MG63 (cell line): ENCODE results near the gene VPS39. TPM values are rescaled to one million over a fixed set of nuclear protein-coding genes. Genes with fewer than 3 reads are reported as not detected.

Experiments used
- DNase-seq: peaks from one replicate; pipeline ENCODE4 v3.0.0-alpha.2; 2020
- H3K27me3 ChIP-seq: fragments of 250-450 bp; sonication (Bioruptor Pico); 2 replicates; pipeline ENCODE4 v1.5.1; 2020; ENCODE audit warnings: mild to moderate bottlenecking, moderate library complexity
- H3K36me3 ChIP-seq: fragments of 250-450 bp; sonication (Bioruptor Pico); 2 replicates; pipeline ENCODE4 v1.5.1; 2020; ENCODE audit warnings: mild to moderate bottlenecking, moderate library complexity
- H3K4me3 ChIP-seq: fragments of 250-450 bp; sonication (Bioruptor Pico); 2 replicates; pipeline ENCODE4 v1.5.1; 2020; ENCODE audit warnings: mild to moderate bottlenecking, moderate library complexity
- H3K9me3 ChIP-seq: fragments of 250-450 bp; sonication (Bioruptor Pico); 2 replicates; pipeline ENCODE4 v1.5.1; 2020; ENCODE audit warnings: mild to moderate bottlenecking, moderate library complexity
- total RNA-seq: library from RNA; depleted of rRNA; stranded (reverse); fragments of >200 nt; shearing (Covaris generic); gene quantifications from 2 replicates; pipeline ENCODE4 v1.2.3, GENCODE V29; 2014; ENCODE audit warnings: low replicate concordance

VPS39 gene
- total RNA-seq, 1 experiment from 2014 or later: 8.7 TPM

DNA sequence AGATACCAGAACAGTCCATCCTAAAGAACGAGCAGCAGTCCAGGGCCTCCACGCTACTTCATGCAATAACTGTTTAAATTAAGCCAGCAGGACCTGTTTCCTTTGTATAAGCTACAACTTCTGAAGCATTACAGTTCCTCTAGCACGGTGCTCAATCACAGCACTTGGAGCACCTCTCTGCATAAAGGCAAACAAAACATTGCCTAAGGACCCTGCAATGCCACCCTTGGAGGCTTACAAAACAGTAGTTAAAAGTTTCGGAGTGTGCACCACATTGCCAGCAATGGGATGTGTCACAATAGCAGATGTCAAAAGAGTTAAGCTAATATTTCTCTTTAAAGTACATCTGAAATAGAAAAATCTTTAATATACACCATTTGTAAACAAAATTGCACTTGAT is 2.6 kb upstream of the VPS39 start:
- Histone ChIP-seq H3K36me3 (peaks cover 54% of the 10 kb centered on the region), H3K9me3 (no peaks in the 10 kb centered on the region), H3K4me3 (no peak overlapping the region), H3K27me3 (no peaks in the 10 kb centered on the region)
- no peak for DNase-seq

DNA sequence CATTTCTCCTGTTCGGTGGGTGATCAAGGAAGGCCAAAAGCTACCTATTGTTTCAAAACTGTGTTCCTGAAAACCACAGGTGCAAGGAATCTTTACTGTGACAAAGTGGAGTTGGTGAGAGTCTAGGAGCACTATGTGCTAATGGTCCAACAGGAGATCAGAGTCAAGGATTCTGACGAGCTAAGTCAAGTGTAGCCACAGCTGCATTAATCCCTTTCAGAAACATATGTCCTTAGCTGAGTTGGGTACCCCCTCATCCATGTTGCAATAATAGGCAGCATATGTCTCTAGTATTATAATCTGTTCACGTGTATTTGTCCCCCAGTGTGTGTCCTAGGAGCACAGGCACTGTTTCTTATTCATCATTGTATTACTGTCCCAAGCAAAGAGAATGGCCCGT is 1.7 kb downstream of the VPS39 start:
- Histone ChIP-seq H3K27me3 (no peaks in the 10 kb centered on the region), H3K9me3 (no peaks in the 10 kb centered on the region), H3K4me3 (no peak overlapping the region), H3K36me3 (peaks cover 38% of the 10 kb centered on the region)
- no peak for DNase-seq

DNA sequence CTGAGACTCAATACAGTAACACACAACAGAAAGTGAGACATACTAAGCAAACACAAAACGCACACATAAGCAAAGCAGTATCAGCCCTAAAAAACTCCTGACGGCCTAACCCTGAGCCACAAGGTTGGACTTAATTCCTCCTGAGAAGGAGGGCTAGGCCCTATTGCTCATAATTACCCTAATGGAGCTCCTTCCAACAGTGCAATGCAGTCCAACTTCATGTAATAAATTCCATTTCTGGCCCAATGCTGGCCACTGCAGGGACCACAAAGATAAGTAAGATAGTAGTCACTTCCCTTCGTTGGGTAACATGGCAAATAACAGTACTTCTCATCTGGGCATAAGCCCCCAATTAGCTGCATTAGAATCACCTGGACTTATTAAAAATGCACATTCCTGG is 4.2 kb downstream of the VPS39 start:
- Histone ChIP-seq H3K4me3 (no peak overlapping the region), H3K9me3 (no peaks in the 10 kb centered on the region), H3K36me3 (peaks cover 19% of the 10 kb centered on the region), H3K27me3 (no peaks in the 10 kb centered on the region)
- DNase-seq: no peak

DNA sequence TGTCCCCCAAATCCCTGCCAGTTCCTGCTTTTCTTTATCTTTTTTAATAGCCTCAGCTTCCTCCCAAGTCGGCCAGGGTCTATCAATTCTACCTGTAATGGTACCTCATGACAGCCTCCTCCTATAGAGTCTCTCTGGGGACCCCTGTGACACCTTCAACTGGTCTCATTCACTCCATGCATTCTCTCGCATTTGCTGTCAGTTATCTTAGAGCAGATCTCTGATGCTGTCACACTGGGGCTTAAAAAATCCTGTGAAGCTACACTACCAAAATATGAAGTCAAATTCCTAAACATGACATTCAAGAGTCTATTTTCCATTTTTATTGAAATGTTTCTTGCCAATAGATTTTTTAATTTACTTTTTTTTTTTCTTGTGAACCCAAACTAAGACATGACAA is 5.5 kb downstream of the VPS39 start:
- Histone ChIP-seq H3K9me3 (no peaks in the 10 kb centered on the region), H3K36me3 (peaks cover 12% of the 10 kb centered on the region), H3K4me3 (no peak overlapping the region), H3K27me3 (no peaks in the 10 kb centered on the region)
- no peak for DNase-seq

DNA sequence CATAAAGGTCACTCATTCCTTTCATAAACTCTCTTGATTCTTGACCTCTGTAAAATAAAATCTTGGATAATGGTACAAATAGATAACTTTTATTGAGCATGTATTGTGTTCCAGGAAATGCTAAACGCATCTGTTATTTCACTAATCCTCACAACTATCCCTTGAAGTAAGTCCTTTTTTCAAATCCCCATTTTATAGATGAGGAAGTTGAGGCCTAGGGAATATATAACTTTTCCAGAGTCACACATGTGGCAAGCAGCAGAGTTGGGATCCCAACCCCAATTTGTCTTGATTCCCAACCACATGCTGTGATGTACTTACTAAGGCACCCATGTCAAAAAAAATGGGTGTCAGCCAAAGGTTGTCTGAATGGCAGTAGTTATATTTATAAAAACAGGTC is 6.3 kb downstream of the VPS39 start:
- DNase-seq: no peak
- H3K4me3 ChIP-seq: no peak overlapping the region
- H3K9me3 ChIP-seq: no peaks in the 10 kb centered on the region
- H3K36me3 ChIP-seq: peaks cover 16% of the 10 kb centered on the region
- no peaks in the 10 kb centered on the region for H3K27me3 ChIP-seq

DNA sequence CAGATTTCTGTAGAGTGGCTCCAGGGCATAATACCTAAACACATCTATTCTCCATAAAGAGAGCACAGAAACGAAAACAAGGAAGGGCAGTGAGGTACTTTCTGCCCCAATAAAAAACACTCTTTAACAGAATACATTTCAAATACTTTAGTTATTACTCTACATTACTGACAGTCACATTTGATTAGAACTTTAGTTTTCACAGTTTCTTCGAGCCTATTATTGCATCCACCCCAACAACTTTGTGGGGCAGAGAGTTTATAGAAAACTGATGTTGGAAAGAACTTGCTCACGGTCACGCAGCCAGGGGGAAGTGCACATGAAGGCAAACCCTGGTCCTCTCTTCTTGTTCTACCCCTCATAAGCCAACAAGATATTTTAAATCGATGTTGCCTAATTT is 9.0 kb downstream of the VPS39 start:
- DNase-seq: no peak
- H3K36me3 ChIP-seq: peaks cover 14% of the 10 kb centered on the region
- no peaks in the 10 kb centered on the region for H3K9me3 ChIP-seq
- H3K27me3 ChIP-seq: no peaks in the 10 kb centered on the region
- H3K4me3 ChIP-seq: no peak overlapping the region

DNA sequence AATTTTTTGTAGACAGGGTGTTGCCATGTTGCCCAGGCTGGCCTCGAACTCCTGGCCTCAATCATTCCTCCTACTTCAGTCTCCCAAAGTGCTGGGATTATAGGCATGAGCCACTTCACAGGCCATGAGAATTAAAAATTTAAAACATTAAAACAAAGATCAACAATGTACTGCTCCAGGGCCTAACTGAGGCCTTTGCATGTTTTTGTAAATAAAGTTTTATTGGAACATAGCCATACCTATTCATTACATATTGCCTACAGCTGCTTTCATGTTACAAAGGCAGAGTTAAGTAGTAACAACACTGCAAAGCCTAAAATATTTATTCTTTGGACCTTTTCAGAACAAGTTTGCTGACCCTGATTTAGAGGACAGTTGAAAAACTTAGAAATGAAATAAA is 9.6 kb downstream of the VPS39 start:
- no peaks in the 10 kb centered on the region for H3K27me3 ChIP-seq
- no peak overlapping the region for H3K4me3 ChIP-seq
- DNase-seq: no peak
- H3K36me3 ChIP-seq: peaks cover 14% of the 10 kb centered on the region
- H3K9me3 ChIP-seq: no peaks in the 10 kb centered on the region

DNA sequence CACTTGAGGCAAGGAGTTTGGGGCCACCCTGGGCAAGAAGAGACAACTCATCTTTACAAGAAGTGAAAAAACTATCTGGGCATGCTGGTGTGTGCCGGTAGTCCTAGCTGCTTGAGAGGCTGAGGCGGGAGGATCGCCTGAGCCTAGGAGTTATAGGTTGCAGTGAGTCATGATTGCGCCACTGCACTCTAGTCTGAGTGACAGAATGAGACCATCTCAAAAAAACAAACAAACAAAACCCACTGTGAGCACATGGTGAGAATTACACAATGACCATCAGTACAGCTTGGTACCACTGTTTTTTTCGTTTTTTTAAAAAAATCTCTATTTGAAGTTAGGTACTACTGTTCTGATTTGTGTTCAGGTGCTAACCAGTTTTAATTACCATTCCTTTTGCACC is 13.6 kb downstream of the VPS39 start:
- H3K4me3 ChIP-seq: no peak overlapping the region
- no peaks in the 10 kb centered on the region for H3K9me3 ChIP-seq
- no peaks in the 10 kb centered on the region for H3K27me3 ChIP-seq
- H3K36me3 ChIP-seq: peaks cover 20% of the 10 kb centered on the region
- DNase-seq: peak; percentile 58

DNA sequence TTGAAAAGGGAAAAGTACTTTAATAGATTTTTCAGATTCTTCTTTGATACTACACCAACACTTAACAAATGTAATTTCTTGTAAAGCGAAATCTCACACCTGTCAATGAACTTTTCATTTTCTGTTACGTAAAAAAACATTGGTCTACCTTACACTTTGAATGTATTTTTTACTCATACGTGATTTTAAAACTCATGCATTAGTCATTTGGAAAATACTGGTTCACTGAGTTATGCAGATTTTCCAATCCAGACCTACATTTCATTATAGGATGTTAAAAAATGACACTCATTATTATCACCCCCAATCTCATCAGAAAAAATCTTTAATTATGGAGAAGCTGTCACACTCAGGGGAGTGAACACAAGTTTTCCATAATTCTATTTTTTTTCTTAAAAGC is 14.7 kb downstream of the VPS39 start:
- Histone ChIP-seq H3K9me3 (no peaks in the 10 kb centered on the region), H3K36me3 (peaks cover 18% of the 10 kb centered on the region), H3K4me3 (no peak overlapping the region), H3K27me3 (no peaks in the 10 kb centered on the region)
- DNase-seq: no peak

DNA sequence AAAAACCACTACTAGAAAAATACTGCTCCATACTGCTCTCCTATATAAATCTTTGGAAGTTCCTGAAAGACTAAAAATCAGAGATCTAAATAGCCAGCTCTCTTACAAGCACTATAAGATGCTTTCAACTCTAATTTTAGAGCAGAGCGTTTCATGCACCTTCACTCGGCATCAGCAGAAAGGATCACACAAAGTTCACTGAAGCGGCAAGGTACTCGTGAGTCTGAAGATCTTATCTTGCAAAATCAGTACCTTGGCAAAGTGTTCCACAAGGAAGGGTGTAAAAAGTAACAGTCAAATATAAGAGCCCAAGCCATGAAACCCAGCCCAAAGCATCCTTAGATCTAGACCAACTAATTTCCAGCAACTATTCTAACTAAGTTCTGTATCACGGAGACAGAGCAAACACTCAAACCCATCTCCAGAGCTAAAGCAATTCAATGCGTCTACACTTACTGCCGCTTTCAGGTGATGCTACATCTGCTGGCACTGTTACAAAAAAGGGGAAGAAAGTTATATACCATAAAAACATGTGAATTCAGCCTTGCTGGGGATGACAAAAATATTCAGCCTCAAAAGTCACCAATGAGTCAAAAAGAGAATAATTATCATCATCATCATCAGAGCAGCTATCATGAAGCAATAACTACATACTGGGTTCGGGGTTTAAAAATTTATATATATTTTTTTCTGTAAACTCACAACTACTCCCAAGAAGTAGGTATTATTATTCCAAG is 16.3 kb downstream of the VPS39 start:
- no peak for DNase-seq
- H3K36me3 ChIP-seq: peaks cover 19% of the 10 kb centered on the region
- no peaks in the 10 kb centered on the region for H3K9me3 ChIP-seq
- no peaks in the 10 kb centered on the region for H3K27me3 ChIP-seq
- no peak overlapping the region for H3K4me3 ChIP-seq

DNA sequence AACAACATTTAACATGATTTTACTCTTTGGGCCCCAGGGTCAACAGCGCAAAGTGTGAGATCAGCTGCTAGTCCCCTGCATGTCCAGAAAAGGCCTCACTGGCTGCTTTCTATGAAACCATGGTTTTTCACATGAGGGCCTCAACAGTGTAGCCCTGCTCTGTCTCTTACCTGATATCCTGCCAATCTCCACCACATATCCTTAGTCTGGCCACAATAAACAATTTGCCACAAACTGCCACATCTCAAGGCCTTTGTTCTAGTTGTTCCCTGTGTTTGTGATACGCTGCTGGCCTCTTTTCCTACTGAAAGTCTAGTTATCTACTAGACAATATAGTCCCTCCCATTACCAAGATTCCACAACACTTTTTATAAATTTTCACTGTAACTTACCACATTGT is 17.7 kb downstream of the VPS39 start:
- Histone ChIP-seq H3K4me3 (no peak overlapping the region), H3K36me3 (peaks cover 19% of the 10 kb centered on the region), H3K9me3 (no peaks in the 10 kb centered on the region), H3K27me3 (no peaks in the 10 kb centered on the region)
- DNase-seq: no peak

DNA sequence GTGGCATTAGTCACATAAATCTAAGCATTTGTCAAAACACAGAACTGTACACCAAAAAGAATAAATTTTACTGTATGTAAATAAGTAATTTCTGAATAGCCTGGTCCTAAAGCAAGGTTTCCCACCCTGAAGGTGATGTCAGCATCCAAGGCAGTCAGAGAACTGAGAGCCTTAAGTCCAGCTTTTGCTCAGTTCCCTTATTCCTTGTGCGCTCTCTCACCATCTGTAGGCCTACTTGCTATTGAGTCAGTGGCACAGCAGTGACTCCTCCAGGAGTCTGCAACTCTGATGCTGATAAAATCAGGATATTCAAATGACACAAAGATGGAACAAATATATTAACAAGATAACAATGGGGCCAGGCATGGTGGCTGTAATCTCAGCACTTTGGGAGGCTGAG is 22.3 kb downstream of the VPS39 start:
- H3K27me3 ChIP-seq: no peaks in the 10 kb centered on the region
- no peak for DNase-seq
- peaks cover 35% of the 10 kb centered on the region for H3K36me3 ChIP-seq
- H3K9me3 ChIP-seq: no peaks in the 10 kb centered on the region
- H3K4me3 ChIP-seq: no peak overlapping the region

DNA sequence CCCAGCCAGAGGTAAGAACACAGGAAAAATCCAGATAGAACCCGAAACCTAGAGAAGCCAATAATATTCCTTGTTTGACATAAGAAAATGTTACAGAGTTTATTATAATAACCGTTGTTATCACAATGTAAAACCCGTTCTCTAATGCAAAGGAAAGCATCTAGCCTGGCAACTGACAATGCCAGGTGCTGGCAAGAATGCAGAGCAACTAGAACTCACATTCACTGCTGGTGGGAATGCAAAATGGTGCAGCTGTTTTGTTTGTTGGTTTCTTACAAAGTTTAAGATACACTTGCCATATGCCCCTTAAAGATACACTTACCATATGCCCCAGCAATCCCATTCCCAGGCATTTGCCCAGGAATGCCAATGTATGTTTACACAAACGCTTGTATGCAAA is 23.4 kb downstream of the VPS39 start:
- Histone ChIP-seq H3K27me3 (no peaks in the 10 kb centered on the region), H3K4me3 (no peak overlapping the region), H3K9me3 (no peaks in the 10 kb centered on the region), H3K36me3 (peaks cover 40% of the 10 kb centered on the region)
- DNase-seq: no peak

DNA sequence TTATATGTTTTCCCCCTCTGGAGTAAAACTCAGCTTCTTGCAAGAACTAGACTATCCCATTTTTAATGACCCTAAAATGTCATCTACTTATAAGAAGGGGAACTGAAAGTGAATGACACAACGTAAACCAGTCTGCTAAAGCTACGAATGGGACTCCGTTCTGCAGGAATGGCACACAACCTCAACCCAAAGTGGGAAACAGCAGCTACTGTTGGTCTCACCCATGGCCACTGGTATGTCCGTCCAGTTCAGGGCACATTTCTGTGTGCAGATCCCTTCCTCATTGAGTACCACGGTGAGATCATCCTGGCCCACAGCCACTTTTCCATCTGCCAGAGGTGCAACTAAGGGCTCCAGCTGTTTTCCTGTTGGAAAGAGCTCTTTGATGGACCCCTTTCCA is 23.8 kb downstream of the VPS39 start:
- peaks cover 41% of the 10 kb centered on the region for H3K36me3 ChIP-seq
- H3K27me3 ChIP-seq: no peaks in the 10 kb centered on the region
- H3K4me3 ChIP-seq: no peak overlapping the region
- DNase-seq: peak; percentile 38
- no peaks in the 10 kb centered on the region for H3K9me3 ChIP-seq

DNA sequence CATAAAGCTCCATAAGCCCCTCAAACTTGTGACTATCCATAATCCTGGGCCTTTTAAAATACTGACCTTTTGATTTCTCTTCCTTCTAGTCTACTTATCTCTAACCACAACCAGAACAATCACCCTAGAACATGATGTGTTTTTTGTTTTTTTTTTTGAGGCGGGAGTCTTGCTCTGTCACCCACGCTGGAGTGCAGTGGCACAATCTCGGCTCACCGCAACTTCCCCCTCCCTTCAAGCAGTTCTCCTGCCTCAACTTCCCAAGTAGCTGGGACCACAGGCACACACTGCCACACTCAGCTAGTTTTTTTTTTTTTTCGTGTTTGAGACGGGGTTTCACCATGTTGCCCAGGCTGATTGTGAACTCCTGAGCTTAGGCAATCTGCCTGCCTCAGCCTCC is 25.1 kb downstream of the VPS39 start:
- DNase-seq: no peak
- Histone ChIP-seq H3K4me3 (no peak overlapping the region), H3K27me3 (no peaks in the 10 kb centered on the region), H3K9me3 (no peaks in the 10 kb centered on the region), H3K36me3 (peaks cover 41% of the 10 kb centered on the region)

DNA sequence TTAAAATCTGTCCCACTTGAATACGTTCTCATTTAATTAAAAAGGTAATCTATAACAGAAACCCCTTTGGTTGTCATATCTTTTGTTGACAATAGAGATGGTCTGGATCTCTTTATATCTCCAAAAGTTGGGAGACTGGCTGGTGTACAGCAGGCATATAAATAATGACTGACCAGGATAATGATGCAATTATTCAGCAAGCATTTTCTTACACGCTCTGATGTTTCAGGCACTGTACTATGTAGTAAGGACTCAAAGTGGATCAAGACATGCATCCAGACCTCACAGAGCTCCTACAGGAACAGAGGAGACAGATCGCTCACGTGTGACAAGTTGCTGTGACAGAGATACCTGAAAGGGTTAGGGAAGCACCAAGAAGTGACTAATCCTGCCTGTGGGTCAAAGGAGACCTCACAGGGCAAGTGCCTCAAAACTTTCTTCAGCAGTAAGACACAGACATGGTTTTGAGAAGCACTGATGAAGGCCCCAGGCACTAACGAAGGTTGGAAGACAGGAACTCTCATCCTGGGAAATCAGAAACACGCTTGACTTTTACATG is 25.7 kb downstream of the VPS39 start:
- Histone ChIP-seq H3K36me3 (peaks cover 39% of the 10 kb centered on the region), H3K4me3 (no peak overlapping the region), H3K27me3 (no peaks in the 10 kb centered on the region), H3K9me3 (no peaks in the 10 kb centered on the region)
- DNase-seq: no peak

DNA sequence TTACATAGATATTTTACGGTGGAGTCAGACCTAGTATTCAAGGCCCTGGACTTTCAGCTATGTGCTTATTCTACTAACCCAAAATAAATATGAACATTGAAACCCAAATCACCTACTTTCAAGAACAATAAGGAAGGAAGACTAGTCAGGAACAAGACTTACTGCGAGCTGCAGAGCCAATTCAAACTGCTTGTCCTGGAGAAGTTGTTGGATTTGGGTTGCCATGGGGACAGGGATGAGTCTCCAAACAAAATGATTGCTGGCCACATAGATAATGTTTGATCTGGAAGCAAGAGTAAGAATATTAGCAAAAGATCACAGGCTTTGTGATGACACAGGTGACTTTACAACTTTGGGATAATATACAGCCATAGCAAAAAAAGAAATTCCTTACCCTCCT is 30.0 kb downstream of the VPS39 start:
- peaks cover 42% of the 10 kb centered on the region for H3K36me3 ChIP-seq
- H3K4me3 ChIP-seq: no peak overlapping the region
- H3K27me3 ChIP-seq: no peaks in the 10 kb centered on the region
- DNase-seq: no peak
- H3K9me3 ChIP-seq: no peaks in the 10 kb centered on the region

DNA sequence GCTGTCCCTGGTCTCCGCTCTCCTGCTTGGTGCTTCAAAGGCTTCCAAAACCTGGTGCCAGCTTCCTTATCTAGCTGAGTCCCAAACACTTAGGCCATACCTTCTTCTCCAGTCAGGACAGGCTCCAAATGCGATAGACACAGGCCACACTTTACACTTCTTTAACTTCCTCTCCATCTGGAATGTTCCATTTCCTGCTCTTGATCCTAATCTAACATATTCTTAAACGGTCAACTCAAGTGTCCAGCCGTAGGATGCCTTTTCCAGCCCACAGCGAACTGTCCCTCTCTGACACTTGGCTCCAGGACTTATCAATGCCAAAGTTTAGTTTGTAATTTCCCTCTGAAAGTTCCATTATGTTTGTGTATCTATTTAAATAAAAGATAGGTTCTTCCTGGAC is 32.4 kb downstream of the VPS39 start:
- Histone ChIP-seq H3K36me3 (peaks cover 29% of the 10 kb centered on the region), H3K4me3 (no peak overlapping the region), H3K27me3 (no peaks in the 10 kb centered on the region), H3K9me3 (no peaks in the 10 kb centered on the region)
- no peak for DNase-seq
